HG02588 (cell line): ENCODE results near the gene KDM5B.
"Not testable (repeated sequence)": the region's sequence is repeated elsewhere in the genome, so short reads cannot be mapped to it uniquely, and the experiment has no call there.

Experiments used
- ATAC-seq: cut with Tn5 transposase; IDR thresholded peaks from one replicate; pipeline ENCODE4 v1.9.1; 2021; ENCODE audit warnings: mild to moderate bottlenecking, moderate library complexity; ENCODE audit not compliant: unreplicated experiment

KDM5B gene

GRCh38 chr1:202794051-202794740, 14.0 kb downstream of the KDM5B start:
- no peak for ATAC-seq

DNA sequence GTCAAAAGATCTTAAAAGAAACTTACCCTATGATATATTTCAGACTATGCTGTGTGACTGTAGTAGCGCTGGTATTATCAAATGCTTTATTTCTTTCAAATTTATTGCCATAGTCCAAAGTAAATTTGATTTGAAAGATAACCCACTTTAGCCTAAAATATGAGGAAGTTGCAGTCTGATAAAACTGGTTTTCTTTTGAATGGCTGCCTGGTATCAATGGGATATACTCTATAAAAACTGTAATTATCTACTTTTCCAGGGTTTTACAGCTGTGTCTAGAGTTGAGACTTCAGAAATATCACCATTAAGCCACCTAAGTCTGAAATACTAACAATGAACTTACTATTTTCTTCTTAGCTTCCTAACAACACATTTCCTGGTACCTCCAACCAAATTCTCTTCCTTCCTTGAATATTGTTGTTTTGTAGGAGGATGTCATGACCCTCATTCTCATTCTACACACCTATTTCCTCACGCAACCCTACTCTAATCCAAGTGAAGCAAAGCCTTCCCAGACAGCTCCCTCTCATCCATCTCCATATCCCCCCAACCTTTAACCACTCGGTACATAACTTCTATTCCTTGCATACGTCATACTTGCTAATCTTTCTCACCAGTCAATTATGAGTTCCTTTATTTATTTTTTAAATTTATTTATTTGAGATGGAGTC, 17.0 kb downstream of the KDM5B start:
- no peak for ATAC-seq

GRCh38 chr1:202788800-202789199, 19.4 kb downstream of the KDM5B start:
- ATAC-seq, result no peak

DNA sequence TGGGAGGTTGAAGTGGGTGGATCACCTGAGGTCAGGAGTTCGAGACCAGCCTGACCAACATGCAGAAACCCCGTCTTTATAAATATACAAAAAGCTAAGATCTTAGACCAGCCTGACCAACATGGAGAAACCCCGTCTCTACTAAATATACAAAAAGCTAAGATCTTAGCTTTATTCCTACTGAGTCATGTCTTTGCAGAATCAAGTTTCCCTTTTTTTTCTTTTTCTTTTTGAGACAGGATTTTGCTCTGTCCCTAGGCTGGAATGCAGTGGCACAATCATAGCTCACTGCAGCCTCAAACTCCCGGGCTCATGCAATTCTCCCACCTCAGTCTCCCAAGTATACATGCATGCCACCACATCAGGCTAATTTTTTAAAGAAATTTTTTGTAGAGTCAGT, 21.4 kb downstream of the KDM5B start:
- no peak for ATAC-seq

DNA sequence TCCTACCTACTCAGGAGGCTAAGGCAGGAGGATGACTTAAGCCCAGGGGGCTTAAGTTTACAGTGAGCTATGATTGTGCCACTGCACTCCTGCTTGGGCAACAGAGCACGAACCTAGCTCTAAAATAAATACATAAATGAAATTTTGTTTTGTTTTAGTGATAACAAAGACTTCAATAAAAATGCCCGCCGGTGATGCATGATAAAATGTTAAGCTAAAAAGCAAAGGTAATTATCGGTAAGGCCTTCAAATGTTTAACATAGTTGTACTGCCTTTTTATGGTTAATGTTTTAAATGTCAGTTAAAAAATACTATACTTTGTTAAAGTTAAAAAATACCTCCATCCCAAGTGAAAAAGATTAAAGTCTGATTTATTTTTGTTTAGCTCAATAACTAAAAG, 27.0 kb downstream of the KDM5B start:
- ATAC-seq, result no peak

- no peak for ATAC-seq
Measured at GRCh38 chr1:202770135-202770534, 38.1 kb downstream of the KDM5B start.

DNA sequence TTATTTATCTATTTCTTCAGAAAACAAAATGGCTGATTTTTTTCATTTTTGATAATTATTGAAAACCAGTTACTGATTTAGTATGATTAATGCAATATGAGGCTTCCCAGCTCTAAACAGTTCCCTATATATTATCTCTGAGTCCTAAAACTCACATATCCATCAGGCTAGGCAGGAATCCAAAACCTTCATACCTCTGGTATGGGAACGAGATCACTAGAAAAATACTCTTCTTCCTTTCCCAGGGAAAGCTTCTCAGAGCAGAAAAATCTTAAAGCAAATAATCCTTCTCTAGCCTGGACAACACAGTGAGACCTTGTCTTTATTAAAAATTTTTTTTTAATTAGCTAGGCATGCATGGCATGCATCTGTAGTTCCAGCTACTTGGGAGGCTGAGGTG, 42.5 kb downstream of the KDM5B start:
- no peak for ATAC-seq

- no peak for ATAC-seq
Measured at GRCh38 chr1:202762019-202762418, 46.2 kb downstream of the KDM5B start.

GRCh38 chr1:202760589-202760988, 47.6 kb downstream of the KDM5B start:
- no peak for ATAC-seq

GRCh38 chr1:202756391-202756790, 51.8 kb downstream of the KDM5B start:
- ATAC-seq, result no peak

- ATAC-seq, result no peak
Measured at GRCh38 chr1:202754293-202754692, 53.9 kb downstream of the KDM5B start.

DNA sequence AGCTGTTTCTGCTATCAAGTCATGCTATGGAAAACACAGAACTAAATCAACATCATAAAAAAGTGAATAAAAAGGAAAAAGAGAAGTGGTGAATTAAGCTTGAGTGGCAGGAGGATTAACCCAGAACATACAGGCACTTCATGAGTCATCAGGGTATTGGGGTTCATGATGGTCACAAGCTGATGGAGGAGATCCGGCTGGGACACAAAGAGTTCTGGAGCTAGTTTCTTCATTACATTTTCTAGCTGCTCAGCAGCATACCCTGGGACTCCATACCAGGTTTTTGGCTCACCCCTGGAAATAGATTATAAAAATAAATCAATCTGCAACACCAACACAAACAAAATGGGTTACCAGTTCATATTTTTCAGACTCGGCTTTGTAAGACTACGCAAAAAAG, 55.4 kb downstream of the KDM5B start:
- ATAC-seq, result no peak

DNA sequence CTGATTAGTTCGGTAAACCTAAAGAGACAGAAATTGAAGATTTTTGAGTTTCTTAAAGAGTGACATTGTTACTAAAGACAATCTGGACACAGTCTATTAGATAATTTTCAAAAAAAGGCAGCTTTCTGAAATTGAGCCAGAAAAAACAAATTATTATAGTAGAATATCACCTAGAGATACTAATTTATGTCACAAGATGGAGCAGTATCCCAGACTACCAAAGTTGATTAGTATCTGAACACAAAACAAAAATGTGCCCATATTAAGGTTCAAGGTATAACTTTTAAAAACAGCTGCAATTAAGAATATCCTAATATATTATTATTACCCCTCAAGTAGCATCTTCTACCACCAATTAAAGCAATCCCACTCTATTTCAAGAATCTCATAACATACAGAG, 57.5 kb downstream of the KDM5B start:
- no peak for ATAC-seq

DNA sequence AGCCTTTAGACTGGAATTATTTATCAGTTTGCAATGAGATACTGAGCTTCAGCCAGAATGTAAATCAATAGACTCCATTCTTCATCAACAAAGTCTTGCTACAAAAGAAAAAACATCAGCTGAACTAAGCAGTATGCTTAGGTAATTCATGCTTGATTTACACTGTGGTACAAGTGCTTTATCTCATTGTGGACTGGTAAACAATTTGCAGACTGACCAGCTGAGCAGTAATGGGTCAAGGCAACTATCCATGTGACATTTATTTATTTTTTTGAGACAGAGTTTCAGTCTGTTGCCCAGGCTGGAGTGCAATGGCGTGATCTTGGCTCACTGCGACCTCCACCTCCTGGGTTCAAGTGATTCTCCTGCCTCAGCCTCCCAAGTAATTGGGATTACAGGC, 58.2 kb downstream of the KDM5B start:
- no peak for ATAC-seq

- ATAC-seq, result no peak
Measured at GRCh38 chr1:202745323-202745888, 62.8 kb downstream of the KDM5B start.

GRCh38 chr1:202744770-202745169, 63.5 kb downstream of the KDM5B start:
- ATAC-seq, result not testable (repeated sequence)

DNA sequence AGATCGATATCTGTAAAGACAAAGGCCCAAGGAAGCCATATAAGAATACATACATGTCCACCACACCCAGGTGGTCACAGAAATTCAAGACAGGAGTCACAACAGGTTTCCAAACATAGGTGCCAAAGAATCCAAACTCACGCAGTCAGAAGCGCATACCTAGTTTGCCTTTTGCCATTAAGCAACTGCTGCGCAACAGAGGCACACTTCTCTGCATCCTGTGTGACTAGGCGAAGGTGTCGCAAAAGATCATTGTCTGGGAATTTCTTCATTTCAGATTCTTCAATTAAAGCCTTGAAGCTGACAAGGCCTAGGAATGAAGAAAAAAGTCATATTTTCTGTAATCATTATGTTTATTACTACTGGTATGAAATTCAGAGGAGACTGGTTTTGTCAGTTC, 65.7 kb downstream of the KDM5B start:
- ATAC-seq, result no peak

DNA sequence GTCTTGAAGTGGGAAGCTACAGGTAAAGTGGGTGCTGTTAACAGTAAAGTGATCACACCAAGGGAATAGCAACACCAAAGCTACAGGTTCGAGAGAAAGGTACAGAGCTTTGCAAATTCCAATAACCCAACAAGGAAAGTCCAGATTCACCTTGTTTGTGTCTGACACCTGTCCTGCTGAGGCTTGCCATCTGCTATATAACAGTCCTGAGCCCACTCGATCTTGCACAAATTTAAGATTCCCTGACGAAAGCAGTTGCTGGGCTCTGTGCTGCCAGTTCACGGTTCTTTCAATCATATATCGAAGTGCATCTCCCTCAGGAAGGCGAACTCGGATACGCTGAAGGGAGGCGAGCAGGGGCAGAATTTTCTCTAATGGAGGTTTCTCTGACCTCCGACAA, 75.0 kb downstream of the KDM5B start:
- ATAC-seq, result no peak

GRCh38 chr1:202728951-202729350, 79.3 kb downstream of the KDM5B start:
- no peak for ATAC-seq

DNA sequence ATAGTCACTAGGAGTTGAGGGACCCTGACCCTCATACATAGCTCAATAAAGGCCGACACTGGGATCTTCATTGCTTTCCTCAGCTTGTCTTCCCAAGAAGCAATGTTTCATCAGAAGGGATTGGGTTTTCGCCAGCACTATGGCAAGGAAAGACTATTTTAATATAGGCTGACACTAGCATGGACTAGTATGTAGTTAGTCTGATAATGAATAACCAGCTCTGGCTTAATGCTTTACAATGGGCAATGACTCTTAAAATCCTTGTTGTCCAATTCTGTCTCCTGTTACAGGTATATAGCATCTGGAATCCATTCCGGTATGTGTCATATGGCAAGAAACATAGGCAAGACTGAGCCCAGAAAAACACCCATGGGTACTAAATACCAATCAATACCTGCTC, 82.7 kb downstream of the KDM5B start:
- ATAC-seq, result no peak

- no peak for ATAC-seq
Measured at GRCh38 chr1:202723708-202724107, 84.5 kb downstream of the KDM5B start.

DNA sequence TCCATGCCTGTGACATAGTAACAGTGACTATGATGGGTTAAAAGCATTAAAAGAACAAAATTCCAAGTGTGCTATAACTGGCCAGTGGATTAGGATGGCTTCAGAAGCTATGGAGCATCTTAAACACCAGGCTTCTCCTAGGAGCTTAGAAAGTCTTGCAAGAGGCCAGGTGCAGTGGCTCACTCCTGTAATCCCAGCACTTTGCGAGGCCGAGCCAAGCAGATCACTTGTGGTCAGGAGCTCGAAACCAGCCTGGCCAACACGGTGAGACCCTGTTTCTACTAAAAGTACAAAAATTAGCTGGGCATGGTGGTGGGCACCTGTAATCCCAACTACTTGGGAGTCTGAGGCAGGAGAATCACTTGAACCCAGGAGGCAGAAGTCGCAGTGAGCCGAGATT, 85.2 kb downstream of the KDM5B start:
- not testable (repeated sequence) for ATAC-seq
